Lower leg skin (tissue), 3 donors: Measurements from ENCODE around the gene NAA11.

Experiments
- POLR2A ChIP-seq, 2 donors: fragments of 450-650 bp; IDR thresholded peaks; one replicate each; pipeline ENCODE4 v1.6.1; 2016 to 2017; ENCODE audit warnings: antibody characterized with exemption in 2 of 2, mild to moderate bottlenecking in 1 of 2, moderate library complexity in 1 of 2
- TF ChIP-seq, protein P1 (sequence below), 3 donors: fragments of 450-650 bp; IDR thresholded peaks; one replicate each; pipeline ENCODE4 v1.5.1; 2016; ENCODE audit warnings: antibody characterized with exemption in 3 of 3, mild to moderate bottlenecking in 3 of 3, moderate library complexity in 2 of 3

- TF ChIP-seq, protein P1, sequence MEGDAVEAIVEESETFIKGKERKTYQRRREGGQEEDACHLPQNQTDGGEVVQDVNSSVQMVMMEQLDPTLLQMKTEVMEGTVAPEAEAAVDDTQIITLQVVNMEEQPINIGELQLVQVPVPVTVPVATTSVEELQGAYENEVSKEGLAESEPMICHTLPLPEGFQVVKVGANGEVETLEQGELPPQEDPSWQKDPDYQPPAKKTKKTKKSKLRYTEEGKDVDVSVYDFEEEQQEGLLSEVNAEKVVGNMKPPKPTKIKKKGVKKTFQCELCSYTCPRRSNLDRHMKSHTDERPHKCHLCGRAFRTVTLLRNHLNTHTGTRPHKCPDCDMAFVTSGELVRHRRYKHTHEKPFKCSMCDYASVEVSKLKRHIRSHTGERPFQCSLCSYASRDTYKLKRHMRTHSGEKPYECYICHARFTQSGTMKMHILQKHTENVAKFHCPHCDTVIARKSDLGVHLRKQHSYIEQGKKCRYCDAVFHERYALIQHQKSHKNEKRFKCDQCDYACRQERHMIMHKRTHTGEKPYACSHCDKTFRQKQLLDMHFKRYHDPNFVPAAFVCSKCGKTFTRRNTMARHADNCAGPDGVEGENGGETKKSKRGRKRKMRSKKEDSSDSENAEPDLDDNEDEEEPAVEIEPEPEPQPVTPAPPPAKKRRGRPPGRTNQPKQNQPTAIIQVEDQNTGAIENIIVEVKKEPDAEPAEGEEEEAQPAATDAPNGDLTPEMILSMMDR (IDR thresholded peaks at IDR 0.05) = no peak
- no peak for TF ChIP-seq POLR2A (IDR thresholded peaks at IDR 0.05)
Measured at GRCh38 chr4:79364061-79364460, 38.2 kb upstream of the NAA11 start.
